ENCODE measurements around the gene RPS27A. TPM values are rescaled to one million over a fixed set of nuclear protein-coding genes. Genes with fewer than 3 reads are reported as not detected.
"Not testable (repeated sequence)": the region's sequence is repeated elsewhere in the genome, so short reads cannot be mapped to it uniquely, and the experiment has no call there.

Gene RPS27A
- 963 TPM for total RNA-seq

GRCh38 chr2:55232084-55232862, at the start of gene RPS27A, which contains the start of gene CLHC1:
Gene RPS27A (plus strand): TSS chr2:55232688. CDS start chr2:55232825, 137 bp downstream.
Gene CLHC1 (minus strand): TSS chr2:55232293. CDS start chr2:55222411, 9,882 bp downstream.
- Histone ChIP-seq H3K4me1 (peaks cover 25% of the 10 kb centered on the region), H3K4me3 (peak within 1 kb of the TSS; percentile 70 to 95), H3K9me3 (no peaks in the 10 kb centered on the region), H3K27ac (peak within 1 kb of the TSS; percentile 92), H3K27me3 (no peaks in the 10 kb centered on the region), H3K36me3 (peaks cover 0 to 33% of the 10 kb centered on the region in 2 donors)
- peak in 1 of 2 donors; percentile 92 for DNase-seq (ENCODE audit: extremely low spot score in 2 of 2)
- peak in 1 of 2 donors; percentile 63 for TF ChIP-seq POLR2A (IDR thresholded peaks at IDR 0.05)
- peak; percentile 95 to 96 for TF ChIP-seq POLR2AphosphoS5 (IDR thresholded peaks at IDR 0.05; ENCODE audit: insufficient read depth in 1 of 2, low read depth in 1 of 2)
- no peak for TF ChIP-seq CTCF (IDR thresholded peaks at IDR 0.05)
- intact Hi-C loops (cut with DNase I): no loop called here

GRCh38 chr2:55186837-55187236, 45.7 kb upstream of the RPS27A start:
- not testable (repeated sequence) for H3K27me3 ChIP-seq

GRCh38 chr2:55191888-55192287, 40.6 kb upstream of the RPS27A start:
- H3K4me3 ChIP-seq; H3K27me3 ChIP-seq; H3K27ac ChIP-seq; H3K4me1 ChIP-seq; intact Hi-C loops (cut with DNase I); DNase-seq (ENCODE audit: extremely low spot score in 2 of 2); H3K36me3 ChIP-seq; H3K9me3 ChIP-seq: not testable (repeated sequence)

More at GRCh38 chr2:55186837-55187236, 45.7 kb upstream of the RPS27A start:
- H3K4me1 ChIP-seq; intact Hi-C loops (cut with DNase I); H3K4me3 ChIP-seq; H3K9me3 ChIP-seq; H3K27ac ChIP-seq; DNase-seq (ENCODE audit: extremely low spot score in 2 of 2); H3K36me3 ChIP-seq: not testable (repeated sequence)

- Histone ChIP-seq H3K9me3 (no peaks in the 10 kb centered on the region), H3K4me3 (no peak overlapping the region), H3K27ac (no peak overlapping the region), H3K27me3 (no peaks in the 10 kb centered on the region), H3K36me3 (no peaks in the 10 kb centered on the region), H3K4me1 (no peaks in the 10 kb centered on the region)
- intact Hi-C loops (cut with DNase I): no loop called here
- TF ChIP-seq CTCF (IDR thresholded peaks at IDR 0.05) (no peak), POLR2A (IDR thresholded peaks at IDR 0.05) (no peak), POLR2AphosphoS5 (IDR thresholded peaks at IDR 0.05; ENCODE audit: insufficient read depth in 1 of 2, low read depth in 1 of 2) (no peak)
- DNase-seq (ENCODE audit: extremely low spot score in 2 of 2): no peak
These were observed 36.0 kb upstream of the RPS27A start for GRCh38 chr2:55196526-55196925.

- Histone ChIP-seq H3K36me3 (peaks cover 0 to 3% of the 10 kb centered on the region in 2 donors), H3K4me3 (no peak overlapping the region), H3K27ac (no peak overlapping the region), H3K4me1 (no peaks in the 10 kb centered on the region), H3K9me3 (no peaks in the 10 kb centered on the region), H3K27me3 (no peaks in the 10 kb centered on the region)
- no peak for DNase-seq (ENCODE audit: extremely low spot score in 2 of 2)
- TF ChIP-seq CTCF (IDR thresholded peaks at IDR 0.05) (no peak), POLR2AphosphoS5 (IDR thresholded peaks at IDR 0.05; ENCODE audit: insufficient read depth in 1 of 2, low read depth in 1 of 2) (no peak), POLR2A (IDR thresholded peaks at IDR 0.05) (no peak)
- intact Hi-C loops (cut with DNase I): no loop called here
These were observed 32.1 kb upstream of the RPS27A start for GRCh38 chr2:55200416-55200815.

GRCh38 chr2:55204536-55204935, 28.0 kb upstream of the RPS27A start:
- intact Hi-C loops (cut with DNase I): no loop called here

More at GRCh38 chr2:55204536-55204935, 28.0 kb upstream of the RPS27A start:
- H3K27me3 ChIP-seq: no peaks in the 10 kb centered on the region
- no peaks in the 10 kb centered on the region for H3K4me1 ChIP-seq
- TF ChIP-seq POLR2A (IDR thresholded peaks at IDR 0.05) (no peak), CTCF (IDR thresholded peaks at IDR 0.05) (no peak), POLR2AphosphoS5 (IDR thresholded peaks at IDR 0.05; ENCODE audit: insufficient read depth in 1 of 2, low read depth in 1 of 2) (no peak)
- no peaks in the 10 kb centered on the region for H3K9me3 ChIP-seq
- H3K4me3 ChIP-seq: no peak overlapping the region
- DNase-seq (ENCODE audit: extremely low spot score in 2 of 2): no peak
- H3K27ac ChIP-seq: no peak overlapping the region
- H3K36me3 ChIP-seq: peaks cover 0 to 3% of the 10 kb centered on the region in 2 donors
